ENCODE data around the gene PLXDC2.

- TF ChIP-seq CTCF (conservative IDR thresholded peaks at IDR 0.05 in 1 of 2, IDR thresholded peaks at IDR 0.05 in 1 of 2; ENCODE audit: low read depth in 1 of 2, low read length in 2 of 2) (no peak), EZH2 (IDR thresholded peaks at IDR 0.05; ENCODE audit: low read length, missing control alignments) (no peak)
These were observed 225.7 kb downstream of the PLXDC2 start for GRCh38 chr10:20041931-20042330.
